MM.1S (cell line): ENCODE measurements around the gene S1PR1.

Source experiments
- DNase-seq: peaks from one replicate; pipeline ENCODE4 v3.0.0-alpha.2; 2015
- H2AFZ ChIP-seq: fragments of 300-600 bp; sonication (generic); 2 replicates; pipeline ENCODE4 v1.6.0; 2016; ENCODE audit warnings: antibody characterized with exemption, low read length
- H3F3A ChIP-seq: fragments of 300-600 bp; sonication (generic); 2 replicates; pipeline ENCODE4 v1.6.1; 2016; ENCODE audit warnings: mild to moderate bottlenecking, antibody characterized with exemption, low read length, moderate library complexity, mixed read lengths; ENCODE audit not compliant: insufficient read depth
- H3K27ac ChIP-seq: fragments of 300-600 bp; sonication (generic); 2 replicates; pipeline ENCODE4 v1.5.1; 2016; ENCODE audit warnings: mild to moderate bottlenecking, low read length
- H3K27me3 ChIP-seq: fragments of 300-600 bp; sonication (generic); replicated peaks from 2 replicates; pipeline ENCODE4 v1.6.0; 2016; ENCODE audit warnings: low read length; ENCODE audit not compliant: insufficient read depth
- H3K36me3 ChIP-seq: fragments of 300-600 bp; sonication (generic); replicated peaks from 2 replicates; pipeline ENCODE4 v1.6.1; 2016; ENCODE audit warnings: mild to moderate bottlenecking, low read length, mixed read lengths; ENCODE audit not compliant: insufficient read depth
- H3K4me1 ChIP-seq: fragments of 300-600 bp; sonication (generic); 2 replicates; pipeline ENCODE4 v1.6.1; 2016; ENCODE audit warnings: low read length, mixed read lengths
- H3K4me2 ChIP-seq: fragments of 300-600 bp; sonication (generic); 2 replicates; pipeline ENCODE4 v1.6.0; 2016; ENCODE audit warnings: low read depth, low read length
- H3K4me3 ChIP-seq: fragments of 300-600 bp; sonication (generic); 2 replicates; pipeline ENCODE4 v1.5.1; 2016; ENCODE audit warnings: low read length, mixed read lengths
- H3K79me2 ChIP-seq: fragments of 300-600 bp; sonication (generic); 2 replicates; pipeline ENCODE4 v1.6.1; 2016; ENCODE audit warnings: mixed run types, low read length, mixed read lengths
- H3K9ac ChIP-seq: fragments of 300-600 bp; sonication (generic); 2 replicates; pipeline ENCODE4 v1.6.1; 2016; ENCODE audit warnings: low read length, mixed read lengths
- H3K9me2 ChIP-seq: fragments of 300-600 bp; sonication (generic); replicated peaks from 2 replicates; pipeline ENCODE4 v1.6.1; 2016; ENCODE audit warnings: mild to moderate bottlenecking, low read length, mixed read lengths; ENCODE audit not compliant: insufficient read depth
- H3K9me3 ChIP-seq: fragments of 300-600 bp; sonication (generic); replicated peaks from 2 replicates; pipeline ENCODE4 v1.6.1; 2016; ENCODE audit warnings: mild to moderate bottlenecking, low read length, mixed read lengths; ENCODE audit not compliant: insufficient read depth
- H4K20me1 ChIP-seq: fragments of 300-600 bp; sonication (generic); 2 replicates; pipeline ENCODE4 v1.6.1; 2016; ENCODE audit warnings: mild to moderate bottlenecking, low read length, moderate library complexity, mixed read lengths; ENCODE audit not compliant: insufficient read depth
- EZH2 ChIP-seq: fragments of 300-600 bp; sonication (generic); optimal IDR thresholded peaks from 2 replicates; pipeline ENCODE3; 2017; ENCODE audit warnings: low read depth, mild to moderate bottlenecking, antibody characterized with exemption, low read length, mixed read lengths
- EZH2phosphoT487 ChIP-seq: fragments of 300-600 bp; sonication (generic); IDR thresholded peaks from 2 replicates; pipeline ENCODE4 v1.6.1; 2018; ENCODE audit warnings: antibody characterized with exemption, low read length
- TF ChIP-seq, protein P1 (sequence below): fragments of 300-600 bp; sonication (generic); IDR thresholded peaks from 2 replicates; pipeline ENCODE4 v1.5.1; 2016; ENCODE audit warnings: antibody characterized with exemption, low read length, mixed read lengths

S1PR1 gene

DNA sequence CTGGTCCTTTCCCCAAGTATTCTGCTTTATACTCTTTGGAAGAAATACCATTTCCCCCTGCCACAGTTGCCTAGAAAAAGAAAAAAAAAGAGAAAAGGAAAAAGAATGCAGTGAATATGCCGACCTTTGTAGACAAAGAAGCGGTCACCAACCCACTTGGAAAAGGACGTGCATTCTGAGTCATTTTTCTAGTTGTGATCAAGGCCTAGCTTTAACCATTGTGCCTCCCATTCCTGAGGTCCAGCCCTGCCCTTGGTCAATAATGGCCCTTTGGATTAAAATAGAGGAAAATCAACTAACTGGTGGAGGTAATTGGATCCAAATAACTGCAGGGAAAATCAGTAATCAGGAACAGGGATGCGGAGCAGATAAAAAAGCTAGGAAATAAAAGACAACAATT, 24.8 kb downstream of the S1PR1 start:
- Histone ChIP-seq H3K27ac (no peak overlapping the region), H3K36me3 (no peaks in the 10 kb centered on the region), H4K20me1 (no peaks in the 10 kb centered on the region), H3K4me3 (no peak overlapping the region), H3F3A (no peaks in the 10 kb centered on the region), H2AFZ (no peak overlapping the region), H3K4me1 (no peaks in the 10 kb centered on the region), H3K27me3 (no peaks in the 10 kb centered on the region), H3K9ac (no peak overlapping the region), H3K4me2 (no peak overlapping the region), H3K9me3 (no peaks in the 10 kb centered on the region), H3K79me2 (no peaks in the 10 kb centered on the region), H3K9me2 (no peaks in the 10 kb centered on the region)
- TF ChIP-seq EZH2phosphoT487 (no peak), EZH2 (no peak)
- TF ChIP-seq, protein P1, sequence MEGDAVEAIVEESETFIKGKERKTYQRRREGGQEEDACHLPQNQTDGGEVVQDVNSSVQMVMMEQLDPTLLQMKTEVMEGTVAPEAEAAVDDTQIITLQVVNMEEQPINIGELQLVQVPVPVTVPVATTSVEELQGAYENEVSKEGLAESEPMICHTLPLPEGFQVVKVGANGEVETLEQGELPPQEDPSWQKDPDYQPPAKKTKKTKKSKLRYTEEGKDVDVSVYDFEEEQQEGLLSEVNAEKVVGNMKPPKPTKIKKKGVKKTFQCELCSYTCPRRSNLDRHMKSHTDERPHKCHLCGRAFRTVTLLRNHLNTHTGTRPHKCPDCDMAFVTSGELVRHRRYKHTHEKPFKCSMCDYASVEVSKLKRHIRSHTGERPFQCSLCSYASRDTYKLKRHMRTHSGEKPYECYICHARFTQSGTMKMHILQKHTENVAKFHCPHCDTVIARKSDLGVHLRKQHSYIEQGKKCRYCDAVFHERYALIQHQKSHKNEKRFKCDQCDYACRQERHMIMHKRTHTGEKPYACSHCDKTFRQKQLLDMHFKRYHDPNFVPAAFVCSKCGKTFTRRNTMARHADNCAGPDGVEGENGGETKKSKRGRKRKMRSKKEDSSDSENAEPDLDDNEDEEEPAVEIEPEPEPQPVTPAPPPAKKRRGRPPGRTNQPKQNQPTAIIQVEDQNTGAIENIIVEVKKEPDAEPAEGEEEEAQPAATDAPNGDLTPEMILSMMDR = no peak
- no peak for DNase-seq

DNA sequence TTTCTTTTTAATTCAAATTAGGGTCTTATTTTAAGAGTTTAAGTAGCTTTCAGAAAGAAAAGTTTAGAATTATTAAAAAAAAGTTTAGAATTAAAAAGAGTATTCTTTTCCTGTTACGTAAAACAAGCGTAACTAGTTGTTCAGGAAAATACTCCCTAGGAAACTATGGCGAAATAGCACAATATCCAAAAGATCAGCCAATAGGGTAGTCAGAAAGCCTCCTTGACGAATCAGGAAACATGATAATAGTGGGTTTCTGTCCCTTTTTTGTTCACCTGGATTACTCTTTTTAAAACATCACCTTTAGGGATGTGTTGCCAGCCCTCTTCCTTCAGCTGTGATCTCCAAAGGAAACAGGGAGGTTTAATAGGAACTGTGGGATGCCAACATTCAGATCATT, 25.2 kb downstream of the S1PR1 start:
- no peaks in the 10 kb centered on the region for H4K20me1 ChIP-seq
- H3K27me3 ChIP-seq = no peaks in the 10 kb centered on the region
- no peaks in the 10 kb centered on the region for H3F3A ChIP-seq
- H3K79me2 ChIP-seq = no peaks in the 10 kb centered on the region
- no peaks in the 10 kb centered on the region for H3K9me3 ChIP-seq
- H3K9me2 ChIP-seq = no peaks in the 10 kb centered on the region
- no peak overlapping the region for H3K4me2 ChIP-seq
- no peaks in the 10 kb centered on the region for H3K4me1 ChIP-seq
- TF ChIP-seq, protein P1 = no peak
- no peak for TF ChIP-seq EZH2phosphoT487
- no peak for TF ChIP-seq EZH2
- H3K4me3 ChIP-seq = no peak overlapping the region
- no peak overlapping the region for H3K27ac ChIP-seq
- no peak for DNase-seq
- H3K9ac ChIP-seq = no peak overlapping the region
- H3K36me3 ChIP-seq = no peaks in the 10 kb centered on the region
- no peak overlapping the region for H2AFZ ChIP-seq

GRCh38 chr1:101262630-101263348, 26.0 kb downstream of the S1PR1 start:
- Histone ChIP-seq H4K20me1 (no peaks in the 10 kb centered on the region), H3K4me1 (no peaks in the 10 kb centered on the region), H3K4me3 (no peak overlapping the region), H3K9me2 (no peaks in the 10 kb centered on the region), H3K27ac (no peak overlapping the region), H3K27me3 (no peaks in the 10 kb centered on the region), H3F3A (no peaks in the 10 kb centered on the region), H3K79me2 (no peaks in the 10 kb centered on the region), H3K9ac (no peak overlapping the region), H2AFZ (no peak overlapping the region), H3K9me3 (no peaks in the 10 kb centered on the region), H3K36me3 (no peaks in the 10 kb centered on the region), H3K4me2 (no peak overlapping the region)
- DNase-seq = no peak
- TF ChIP-seq, protein P1 = no peak
- no peak for TF ChIP-seq EZH2
- TF ChIP-seq EZH2phosphoT487 = no peak
